GM23338 (cell line): Measurements from ENCODE around the gene TPK1.

Experiments
- CREB1 ChIP-seq: fragments of 250-450 bp; sonication (Bioruptor Pico); IDR thresholded peaks from 2 replicates; pipeline ENCODE4 v1.5.0; 2020; ENCODE audit warnings: low read depth, mild to moderate bottlenecking, moderate library complexity
- EZH2phosphoT487 ChIP-seq: fragments of 200-600 bp; sonication (generic); IDR thresholded peaks from one replicate; pipeline ENCODE4 v1.8.1; 2018; ENCODE audit warnings: antibody characterized with exemption; ENCODE audit not compliant: unreplicated experiment
- JUNB ChIP-seq: IDR thresholded peaks from one replicate; pipeline ENCODE4 v1.6.1; 2016; ENCODE audit warnings: antibody characterized with exemption; ENCODE audit not compliant: unreplicated experiment
- POLR2AphosphoS5 ChIP-seq: IDR thresholded peaks from 2 replicates; pipeline ENCODE4 v1.6.1; 2016; ENCODE audit warnings: antibody characterized with exemption, low read depth
- TF ChIP-seq, protein P1 (sequence below), 2 experiments: fragments of 200-600 bp in 1 of 2; sonication (generic) in 1 of 2; conservative IDR thresholded peaks; 2 replicates each; pipeline versions ENCODE4 v1.5.1 to v1.6.1; 2016 to 2017; ENCODE audit warnings: antibody characterized with exemption in 2 of 2, low read depth in 2 of 2, mild to moderate bottlenecking in 2 of 2, moderate library complexity in 1 of 2
- TF ChIP-seq, protein P2 (sequence below): IDR thresholded peaks from one replicate; pipeline ENCODE4 v1.6.1; 2018; ENCODE audit warnings: antibody characterized with exemption; ENCODE audit not compliant: unreplicated experiment

DNA sequence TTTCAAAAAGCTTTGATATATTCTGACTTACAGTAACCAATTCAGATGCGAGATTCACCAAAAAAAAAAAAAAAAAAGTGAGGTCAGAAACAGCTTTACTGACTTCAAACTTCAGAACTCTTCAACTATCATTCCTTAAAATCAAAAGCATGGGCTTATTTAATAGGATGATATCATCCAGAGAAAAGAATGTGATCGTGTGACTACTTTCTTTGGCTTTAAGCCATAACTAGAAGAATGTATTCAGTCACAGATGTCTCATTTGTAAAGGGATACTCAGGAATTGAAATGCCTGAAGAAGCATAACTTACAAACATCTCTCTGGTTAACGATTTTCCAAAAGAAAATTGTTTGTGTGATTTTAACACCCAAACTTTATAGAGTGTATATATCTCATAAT is 11.5 kb downstream of the TPK1 start:
- TF ChIP-seq CREB1 (CRISPR knock-in tag) (no peak), POLR2AphosphoS5 (no peak), EZH2phosphoT487 (no peak), JUNB (no peak)
- TF ChIP-seq, protein P1, sequence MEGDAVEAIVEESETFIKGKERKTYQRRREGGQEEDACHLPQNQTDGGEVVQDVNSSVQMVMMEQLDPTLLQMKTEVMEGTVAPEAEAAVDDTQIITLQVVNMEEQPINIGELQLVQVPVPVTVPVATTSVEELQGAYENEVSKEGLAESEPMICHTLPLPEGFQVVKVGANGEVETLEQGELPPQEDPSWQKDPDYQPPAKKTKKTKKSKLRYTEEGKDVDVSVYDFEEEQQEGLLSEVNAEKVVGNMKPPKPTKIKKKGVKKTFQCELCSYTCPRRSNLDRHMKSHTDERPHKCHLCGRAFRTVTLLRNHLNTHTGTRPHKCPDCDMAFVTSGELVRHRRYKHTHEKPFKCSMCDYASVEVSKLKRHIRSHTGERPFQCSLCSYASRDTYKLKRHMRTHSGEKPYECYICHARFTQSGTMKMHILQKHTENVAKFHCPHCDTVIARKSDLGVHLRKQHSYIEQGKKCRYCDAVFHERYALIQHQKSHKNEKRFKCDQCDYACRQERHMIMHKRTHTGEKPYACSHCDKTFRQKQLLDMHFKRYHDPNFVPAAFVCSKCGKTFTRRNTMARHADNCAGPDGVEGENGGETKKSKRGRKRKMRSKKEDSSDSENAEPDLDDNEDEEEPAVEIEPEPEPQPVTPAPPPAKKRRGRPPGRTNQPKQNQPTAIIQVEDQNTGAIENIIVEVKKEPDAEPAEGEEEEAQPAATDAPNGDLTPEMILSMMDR (conservative IDR thresholded peaks at IDR 0.05; ENCODE audit: low read depth in 2 of 2), result no peak
- TF ChIP-seq, protein P2, sequence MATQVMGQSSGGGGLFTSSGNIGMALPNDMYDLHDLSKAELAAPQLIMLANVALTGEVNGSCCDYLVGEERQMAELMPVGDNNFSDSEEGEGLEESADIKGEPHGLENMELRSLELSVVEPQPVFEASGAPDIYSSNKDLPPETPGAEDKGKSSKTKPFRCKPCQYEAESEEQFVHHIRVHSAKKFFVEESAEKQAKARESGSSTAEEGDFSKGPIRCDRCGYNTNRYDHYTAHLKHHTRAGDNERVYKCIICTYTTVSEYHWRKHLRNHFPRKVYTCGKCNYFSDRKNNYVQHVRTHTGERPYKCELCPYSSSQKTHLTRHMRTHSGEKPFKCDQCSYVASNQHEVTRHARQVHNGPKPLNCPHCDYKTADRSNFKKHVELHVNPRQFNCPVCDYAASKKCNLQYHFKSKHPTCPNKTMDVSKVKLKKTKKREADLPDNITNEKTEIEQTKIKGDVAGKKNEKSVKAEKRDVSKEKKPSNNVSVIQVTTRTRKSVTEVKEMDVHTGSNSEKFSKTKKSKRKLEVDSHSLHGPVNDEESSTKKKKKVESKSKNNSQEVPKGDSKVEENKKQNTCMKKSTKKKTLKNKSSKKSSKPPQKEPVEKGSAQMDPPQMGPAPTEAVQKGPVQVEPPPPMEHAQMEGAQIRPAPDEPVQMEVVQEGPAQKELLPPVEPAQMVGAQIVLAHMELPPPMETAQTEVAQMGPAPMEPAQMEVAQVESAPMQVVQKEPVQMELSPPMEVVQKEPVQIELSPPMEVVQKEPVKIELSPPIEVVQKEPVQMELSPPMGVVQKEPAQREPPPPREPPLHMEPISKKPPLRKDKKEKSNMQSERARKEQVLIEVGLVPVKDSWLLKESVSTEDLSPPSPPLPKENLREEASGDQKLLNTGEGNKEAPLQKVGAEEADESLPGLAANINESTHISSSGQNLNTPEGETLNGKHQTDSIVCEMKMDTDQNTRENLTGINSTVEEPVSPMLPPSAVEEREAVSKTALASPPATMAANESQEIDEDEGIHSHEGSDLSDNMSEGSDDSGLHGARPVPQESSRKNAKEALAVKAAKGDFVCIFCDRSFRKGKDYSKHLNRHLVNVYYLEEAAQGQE, result no peak
